HG03378 (cell line): ENCODE measurements around the gene WDR5.

Experiments
- ATAC-seq: cut with Tn5 transposase; IDR thresholded peaks from one replicate; pipeline ENCODE4 v1.9.1; 2021; ENCODE audit warnings: mild to moderate bottlenecking, moderate library complexity; ENCODE audit not compliant: unreplicated experiment

The WDR5 gene

DNA sequence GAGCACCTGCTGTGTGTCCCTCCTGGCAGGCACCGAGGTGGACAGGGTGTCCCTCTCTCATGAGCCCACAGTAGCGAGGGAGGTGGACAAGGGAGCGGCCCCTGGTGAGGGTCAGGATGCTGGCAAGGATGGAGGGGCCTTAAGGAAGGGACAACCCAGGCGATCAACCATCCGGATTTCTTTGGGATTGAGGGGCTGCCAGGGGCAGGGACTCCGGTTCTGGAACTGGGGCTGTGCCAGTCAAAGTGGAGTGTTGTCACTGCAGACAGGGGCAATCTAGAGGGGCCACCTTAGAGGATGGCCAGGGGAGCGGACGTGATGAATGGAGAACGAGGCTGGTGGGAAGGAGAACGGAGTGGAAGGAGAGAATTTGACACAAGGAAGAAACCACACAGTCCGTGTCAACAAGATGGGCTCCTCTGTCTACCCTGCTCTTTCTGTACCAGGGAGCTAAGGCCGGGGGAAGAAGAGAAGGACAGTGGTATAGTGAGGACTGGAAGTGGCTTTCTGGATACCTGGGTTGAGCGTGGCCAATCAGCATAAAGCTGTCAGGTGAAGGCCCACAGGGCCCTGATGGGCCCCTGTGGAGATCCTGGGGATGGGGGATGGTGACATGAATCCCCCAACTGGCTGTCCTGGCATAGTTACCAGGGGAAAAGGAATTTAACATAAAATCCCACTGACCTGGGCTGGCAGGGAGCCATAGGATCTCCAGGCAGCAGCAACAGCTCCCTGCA, 4.2 kb upstream of the WDR5 start:
- ATAC-seq, result no peak

DNA sequence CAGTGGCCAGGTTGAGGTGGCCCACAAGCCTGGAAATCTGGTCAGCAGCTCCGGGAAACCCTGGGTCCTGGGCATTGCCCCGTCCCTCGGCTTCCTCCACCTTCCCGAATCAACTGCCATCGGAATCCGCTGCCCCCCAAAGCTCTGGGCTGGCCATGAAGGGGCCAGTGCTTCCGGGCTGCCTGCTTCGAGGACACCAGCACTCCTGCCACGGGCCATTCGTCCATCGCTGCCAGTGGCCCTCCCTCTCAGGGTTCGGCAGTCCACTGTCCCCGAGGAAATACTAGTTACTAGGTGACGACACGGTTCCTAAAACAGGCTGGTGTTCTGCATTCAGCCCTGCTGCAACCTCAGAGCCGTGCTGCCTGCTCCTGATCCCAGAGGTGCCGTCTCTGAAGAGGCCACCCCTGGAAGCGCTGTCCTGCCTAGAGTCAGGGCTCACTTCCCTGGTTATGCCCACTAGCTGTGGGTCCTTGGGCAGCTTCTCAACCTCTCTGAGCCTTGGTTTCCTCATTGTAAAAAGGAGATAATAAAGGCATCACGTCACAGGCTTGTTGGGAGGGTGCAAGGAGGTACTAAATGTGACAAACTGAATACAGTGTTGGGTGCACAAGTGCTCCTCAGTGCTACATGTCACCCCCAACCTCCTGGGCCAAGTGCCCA, 3.5 kb upstream of the WDR5 start:
- no peak for ATAC-seq

DNA sequence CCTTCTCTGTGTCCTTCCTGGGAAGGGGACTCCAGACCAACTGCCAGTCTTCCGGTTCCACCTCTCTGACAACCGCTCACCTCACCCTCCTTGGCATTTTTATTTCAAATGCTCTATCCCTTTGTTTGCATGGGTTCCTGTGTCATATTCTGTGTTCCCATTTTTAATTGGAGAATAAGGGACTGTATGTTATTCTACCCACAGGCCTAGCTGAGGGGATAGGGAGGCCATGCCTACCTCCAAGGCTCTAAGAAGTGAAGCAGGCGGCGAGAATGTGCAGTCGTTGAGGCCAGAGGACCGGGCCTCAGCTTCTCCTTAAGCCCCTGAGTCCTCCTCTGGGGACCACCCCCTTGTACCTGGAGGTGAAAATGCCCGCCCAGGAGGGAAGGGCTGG, 936 bp upstream of the WDR5 start:
- ATAC-seq, result no peak

DNA sequence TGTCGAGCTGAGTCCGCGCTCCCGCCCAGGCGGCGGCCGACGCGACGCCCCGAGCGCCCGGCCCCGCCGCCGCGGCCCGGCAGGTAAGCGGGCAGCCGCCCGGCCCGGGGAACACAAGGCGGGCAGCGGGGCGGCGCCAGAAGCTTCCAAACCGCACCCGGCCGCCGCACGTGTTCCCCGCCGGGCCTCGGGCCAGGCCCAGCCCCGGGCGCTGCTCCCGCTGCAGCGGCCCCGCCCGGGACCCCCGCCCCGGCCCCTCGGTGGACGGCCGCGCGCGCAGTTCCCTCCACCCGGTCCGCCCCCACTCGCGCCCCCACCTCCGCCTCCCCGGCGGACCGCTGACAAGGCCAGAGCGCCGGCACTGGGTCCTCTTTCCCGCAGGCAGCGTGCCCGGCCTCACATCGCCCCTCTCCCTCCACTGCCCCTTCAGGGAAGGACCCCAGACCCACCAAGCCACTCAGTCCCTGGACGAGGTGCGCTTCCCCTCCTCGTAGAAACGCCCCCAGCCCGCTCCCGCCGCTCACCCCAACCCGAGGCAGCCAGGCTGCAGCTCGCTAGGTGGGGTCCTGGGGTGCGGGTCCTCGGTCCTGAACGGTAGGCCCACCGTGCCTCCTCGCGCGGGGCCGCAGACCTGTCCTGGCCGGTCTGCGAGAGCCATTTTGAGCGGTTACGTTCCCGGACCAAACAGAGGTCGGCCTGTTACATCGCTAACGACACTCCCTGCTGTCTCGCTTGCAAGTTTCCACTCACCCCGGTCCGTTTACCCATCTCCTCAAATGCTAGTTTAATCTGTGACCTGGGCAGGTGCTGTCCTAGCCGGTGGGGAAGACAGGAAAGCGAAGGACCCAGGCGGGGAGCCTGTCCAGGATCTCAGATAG, 475 bp downstream of the WDR5 start:
- no peak for ATAC-seq

DNA sequence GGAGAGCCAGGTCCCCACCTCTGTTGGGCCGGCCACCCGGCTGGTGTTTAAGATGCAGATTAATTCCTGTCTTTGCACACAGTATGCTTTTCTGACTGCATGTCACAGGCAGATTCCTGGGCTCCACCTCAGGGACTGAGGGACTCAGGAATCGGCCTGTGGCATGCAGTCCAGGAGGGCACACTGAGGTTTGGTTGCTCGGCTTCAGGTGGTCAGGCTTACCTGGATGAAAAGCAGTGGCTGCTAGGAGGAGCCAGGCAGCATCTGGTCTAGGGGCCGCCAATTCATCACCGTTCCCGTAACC, 1.1 kb downstream of the WDR5 start:
- ATAC-seq, result no peak

DNA sequence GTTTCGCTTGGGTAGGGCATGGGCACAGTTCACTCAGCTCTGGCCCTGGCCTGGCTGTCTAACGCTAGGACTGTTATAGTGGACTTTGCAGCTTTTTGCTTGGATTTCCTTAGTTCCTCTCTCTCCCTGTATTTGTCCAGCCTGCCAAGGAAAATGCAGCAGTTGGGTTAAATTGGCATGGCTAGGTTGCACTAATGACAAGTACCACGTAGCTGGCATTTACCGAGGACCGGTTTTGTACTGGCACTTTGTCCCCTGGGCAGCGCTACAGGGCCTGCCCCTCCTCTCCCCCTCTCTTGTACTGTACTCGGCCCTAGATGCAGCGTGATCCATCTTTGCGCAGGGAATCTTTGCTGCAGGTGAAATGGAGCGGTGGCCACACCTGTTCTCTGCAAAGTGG, 2.4 kb downstream of the WDR5 start:
- no peak for ATAC-seq

DNA sequence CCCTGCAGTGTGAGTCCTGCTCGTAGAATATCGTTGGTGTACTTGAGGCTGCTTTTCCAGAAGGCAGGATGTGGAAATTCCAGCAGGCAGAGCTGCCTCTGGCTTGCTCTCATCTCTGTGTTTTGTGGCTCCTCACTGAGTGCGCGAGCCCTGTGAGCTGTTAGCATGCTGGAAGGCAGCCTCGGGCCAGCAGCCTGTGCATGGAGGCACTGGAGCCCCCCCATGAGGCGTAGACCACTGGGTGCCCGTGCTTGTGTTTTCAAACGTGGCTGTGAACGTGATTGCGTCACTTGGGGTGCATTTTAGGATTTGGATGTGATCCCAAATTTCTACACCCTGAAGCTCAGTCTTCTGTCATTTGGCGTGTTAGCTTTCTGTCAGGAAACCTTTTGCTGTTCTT, 3.2 kb downstream of the WDR5 start:
- ATAC-seq, result no peak

DNA sequence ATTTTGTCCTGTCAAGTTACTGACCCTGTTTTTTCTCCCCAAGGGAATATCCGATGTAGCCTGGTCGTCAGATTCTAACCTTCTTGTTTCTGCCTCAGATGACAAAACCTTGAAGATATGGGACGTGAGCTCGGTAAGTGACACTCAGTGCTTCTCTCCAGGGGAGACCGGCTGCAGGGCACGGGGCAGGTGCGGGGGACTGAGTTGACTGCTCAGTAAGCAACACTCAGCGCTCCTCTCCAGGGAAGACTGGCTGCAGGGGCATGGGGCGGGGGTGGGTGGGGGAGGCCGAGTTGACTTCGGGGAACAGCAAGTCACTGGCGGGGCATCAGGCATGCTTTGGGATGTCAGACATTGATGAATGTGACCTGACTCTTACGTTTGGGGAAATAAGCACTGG, 6.0 kb downstream of the WDR5 start:
- ATAC-seq, result no peak

DNA sequence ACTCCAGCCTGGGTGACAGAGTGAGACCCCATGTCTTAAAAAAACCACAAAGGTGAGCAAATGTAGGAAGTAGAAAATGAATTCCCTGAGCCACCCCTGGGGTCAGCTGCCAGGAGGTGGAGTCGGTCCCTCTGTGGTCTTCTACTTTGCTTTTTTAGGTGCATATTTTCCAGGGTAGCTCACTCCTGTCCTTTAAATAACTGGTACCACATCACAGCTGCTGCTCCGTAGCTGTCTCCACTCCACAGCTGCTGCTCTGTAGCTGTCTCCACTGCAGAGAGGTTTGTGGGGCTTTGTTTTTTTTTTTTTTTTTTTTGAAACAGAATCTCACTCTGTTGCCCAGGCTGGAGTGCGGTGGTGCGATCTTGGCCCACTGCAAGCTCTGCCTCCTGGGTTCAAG, 8.9 kb downstream of the WDR5 start:
- ATAC-seq, result no peak

DNA sequence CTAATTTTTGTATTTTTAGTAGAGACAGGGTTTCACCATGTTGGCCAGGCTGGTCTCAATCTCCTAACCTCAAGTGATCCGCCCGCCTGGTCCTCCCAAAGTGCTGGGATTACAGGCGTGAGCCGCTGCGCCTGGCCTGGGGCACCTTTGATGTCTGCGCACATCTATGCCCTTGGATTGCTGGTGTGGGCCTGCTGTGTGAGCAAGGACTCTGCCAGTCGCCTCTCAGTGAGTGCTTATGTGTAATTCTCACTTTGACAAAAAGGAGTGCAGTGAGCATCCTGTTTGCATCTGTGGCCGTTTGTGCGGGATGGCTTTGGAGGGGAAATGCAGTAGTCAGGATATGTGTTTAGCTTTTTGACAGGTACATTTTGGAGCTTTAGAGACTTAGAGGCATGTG, 9.4 kb downstream of the WDR5 start:
- no peak for ATAC-seq

DNA sequence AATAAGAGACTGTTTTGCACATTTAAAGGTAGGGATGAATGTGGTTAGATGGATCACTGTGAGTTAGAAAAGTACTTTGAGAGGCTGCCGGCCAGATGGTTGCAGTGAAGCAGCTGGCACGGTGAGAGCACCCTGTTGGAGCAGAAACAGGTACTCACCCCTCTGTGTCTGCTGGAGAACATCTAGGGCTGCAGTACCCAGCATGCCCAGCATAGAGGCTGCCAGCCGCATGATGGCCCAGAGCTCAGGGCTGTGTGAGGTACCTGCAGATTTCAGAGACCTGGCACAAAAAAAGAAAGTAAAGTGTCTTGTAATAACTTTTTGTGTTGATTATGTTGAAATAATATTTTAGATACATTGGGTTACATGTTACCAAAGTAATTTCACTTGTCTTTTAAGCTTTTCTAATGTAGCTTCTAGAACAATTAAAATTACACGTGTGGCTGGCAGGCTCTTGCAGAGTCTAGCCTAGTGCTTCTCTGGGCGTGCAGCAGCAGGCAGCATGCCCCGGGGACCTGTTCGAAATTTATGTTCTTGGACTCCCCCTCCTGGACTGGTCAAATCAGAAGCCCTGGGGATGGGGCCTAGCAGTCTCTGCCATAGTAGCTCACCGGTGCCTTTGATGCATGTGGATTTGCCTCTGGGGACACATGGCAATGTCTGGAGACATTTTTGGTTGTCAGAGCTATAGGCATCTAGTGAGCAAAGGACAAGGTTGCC, 11.1 kb downstream of the WDR5 start:
- ATAC-seq, result no peak

DNA sequence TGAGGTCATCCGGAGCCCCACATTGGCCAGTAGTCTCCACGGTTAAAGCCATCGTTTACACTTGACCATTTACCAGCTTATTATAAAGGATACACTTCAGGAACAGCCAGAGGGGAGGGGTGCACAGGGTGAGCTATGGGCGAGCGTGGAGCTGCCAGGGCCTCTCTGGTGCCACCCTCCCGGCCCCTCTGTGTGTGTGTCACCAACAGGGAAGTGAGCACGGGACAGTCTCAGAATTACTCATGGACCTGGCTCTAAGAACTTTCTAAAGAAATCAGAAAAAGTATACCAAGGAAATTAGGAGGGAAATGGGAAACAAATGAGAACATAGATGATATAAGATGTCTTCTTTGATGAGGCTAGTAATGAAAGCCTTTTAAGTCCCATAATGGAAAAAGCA, 13.5 kb downstream of the WDR5 start:
- ATAC-seq, result no peak

DNA sequence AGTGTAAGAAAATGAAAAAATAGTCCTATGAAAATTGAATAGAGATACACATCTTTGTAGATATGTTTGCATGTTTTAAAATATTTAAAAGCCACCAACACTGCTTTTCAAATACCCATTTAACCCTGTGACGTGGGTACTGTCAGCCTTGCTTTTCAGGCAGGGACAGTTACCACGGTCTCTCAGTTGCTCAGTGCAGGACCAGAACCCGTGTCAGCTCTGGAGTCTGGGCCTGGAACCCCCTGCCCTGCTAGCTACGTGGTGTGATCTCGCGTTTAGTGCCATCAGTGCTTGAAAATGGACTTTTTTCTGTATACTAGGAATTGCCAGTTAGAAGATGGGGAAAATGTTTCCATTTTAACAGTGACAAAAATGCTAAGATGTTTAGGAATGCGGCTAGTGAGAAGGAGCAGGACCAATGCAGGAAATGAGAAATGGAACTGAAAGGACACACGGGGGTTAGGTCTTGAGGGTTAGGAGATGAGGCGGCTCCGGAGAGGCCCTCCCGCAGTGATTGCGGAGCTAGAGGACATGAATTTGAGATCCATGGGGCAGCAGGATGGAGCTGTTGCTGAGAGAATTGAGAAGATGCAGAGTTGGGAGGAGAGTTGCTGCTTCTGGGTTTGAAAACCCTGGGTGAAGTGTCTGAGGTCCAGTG, 14.8 kb downstream of the WDR5 start:
- no peak for ATAC-seq

DNA sequence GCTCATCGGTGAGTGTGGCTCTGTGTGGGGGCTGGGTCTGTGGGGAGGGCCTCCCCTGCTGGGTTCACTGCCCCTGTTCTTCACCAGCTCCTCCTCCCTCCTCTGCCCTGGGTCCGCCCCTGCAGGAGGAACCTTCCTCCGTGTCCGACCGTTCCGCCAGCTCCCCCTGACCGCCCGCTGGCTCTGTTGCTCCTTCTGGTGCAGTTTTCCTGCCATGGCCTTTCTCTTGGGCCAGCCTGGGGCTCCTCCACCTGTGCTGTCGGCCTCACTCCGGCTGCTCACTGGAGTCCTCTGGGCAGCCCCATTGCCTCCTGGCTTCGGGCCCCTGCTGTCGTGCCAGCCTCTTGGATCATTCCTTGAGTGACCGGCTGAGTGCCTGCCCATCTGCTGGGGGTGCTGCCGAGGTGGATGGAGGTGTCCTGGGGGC, 16.2 kb downstream of the WDR5 start:
- no peak for ATAC-seq

DNA sequence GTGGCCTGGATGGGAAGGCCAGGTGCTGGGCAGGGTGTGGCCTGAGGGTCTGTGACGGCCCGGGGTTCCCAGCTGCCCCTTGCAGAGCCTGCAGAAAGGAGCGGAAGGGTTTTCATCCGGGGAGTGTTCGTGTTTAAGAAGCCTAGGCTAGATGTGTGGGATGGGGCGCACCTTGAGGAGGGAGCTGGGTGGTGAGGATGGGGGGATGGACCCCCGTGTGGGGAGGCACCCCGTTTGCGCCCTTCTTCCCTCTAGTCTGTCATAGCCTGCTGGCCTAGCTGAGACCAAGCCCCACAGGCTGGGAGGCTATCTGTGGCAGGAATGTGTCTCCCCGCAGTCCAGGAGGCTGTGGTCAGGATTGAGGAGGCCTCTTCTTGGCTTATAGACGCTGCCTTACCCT, 16.6 kb downstream of the WDR5 start:
- no peak for ATAC-seq

DNA sequence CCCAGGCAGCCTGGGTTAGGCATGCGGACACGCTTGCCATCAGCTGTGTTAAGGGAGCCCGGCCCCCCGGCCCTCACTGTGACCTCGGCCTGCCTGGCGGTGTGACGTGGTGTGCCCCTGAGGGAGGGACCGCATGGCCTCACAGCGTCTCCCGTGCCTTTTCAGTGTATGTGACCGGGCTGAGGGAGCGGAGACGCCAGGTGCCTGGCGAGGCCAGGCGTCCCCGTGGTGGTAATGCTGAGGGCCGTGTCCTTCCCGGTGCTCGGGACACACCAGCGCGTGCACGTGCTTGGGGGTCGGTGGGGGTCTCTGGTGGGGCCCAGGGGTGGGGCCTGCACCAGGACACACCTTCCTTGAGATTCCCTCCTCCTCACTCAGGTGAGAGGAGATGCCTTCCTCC, 17.6 kb downstream of the WDR5 start:
- ATAC-seq, result no peak

DNA sequence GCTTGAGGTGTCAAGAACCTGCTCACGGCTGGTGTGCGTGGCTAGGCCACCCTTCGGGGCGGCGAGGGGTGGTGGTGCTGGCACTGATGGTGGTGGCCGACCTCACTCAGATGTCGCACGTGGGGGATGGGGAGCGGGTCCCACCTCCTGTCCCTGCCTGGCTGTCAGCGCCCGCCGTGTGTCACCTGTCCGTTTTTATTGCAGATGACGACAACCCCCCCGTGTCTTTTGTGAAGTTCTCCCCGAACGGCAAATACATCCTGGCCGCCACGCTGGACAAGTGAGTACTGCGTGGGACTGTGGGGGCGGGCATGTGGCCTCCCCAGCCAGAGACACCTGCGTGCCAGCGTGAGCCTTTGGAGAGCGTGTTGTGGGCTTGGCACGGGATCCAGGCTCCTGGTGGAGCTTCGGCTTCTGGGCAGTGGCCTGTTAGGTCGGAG, 18.4 kb downstream of the WDR5 start:
- ATAC-seq, result no peak

DNA sequence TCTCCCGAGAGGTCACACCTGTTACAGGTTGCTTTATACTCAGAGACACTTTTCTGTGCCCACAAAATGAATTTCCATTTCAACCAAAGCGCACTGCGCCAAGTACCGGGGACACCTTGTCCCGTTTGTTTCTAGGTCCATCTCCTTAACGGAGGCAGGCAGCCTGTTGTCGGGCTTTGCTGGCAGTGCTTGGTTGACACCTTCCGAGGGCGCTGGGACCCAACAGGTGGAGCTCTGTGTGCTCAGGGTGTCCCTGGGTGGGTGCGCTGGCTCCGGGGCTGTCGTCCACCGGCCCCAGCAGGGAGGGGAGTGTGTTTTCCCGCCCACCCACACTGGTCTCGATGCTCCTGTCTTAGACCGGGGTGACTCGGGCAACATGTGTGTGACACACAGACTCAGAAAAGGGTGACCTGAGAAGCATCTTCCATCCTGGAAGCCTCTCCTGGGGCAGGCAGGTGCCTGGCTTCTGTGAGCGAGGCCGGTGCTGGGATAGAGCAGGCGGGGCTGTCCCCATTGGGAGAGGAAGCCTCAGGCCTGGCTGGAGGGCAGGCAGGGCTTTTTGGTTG, 20.0 kb downstream of the WDR5 start:
- no peak for ATAC-seq

DNA sequence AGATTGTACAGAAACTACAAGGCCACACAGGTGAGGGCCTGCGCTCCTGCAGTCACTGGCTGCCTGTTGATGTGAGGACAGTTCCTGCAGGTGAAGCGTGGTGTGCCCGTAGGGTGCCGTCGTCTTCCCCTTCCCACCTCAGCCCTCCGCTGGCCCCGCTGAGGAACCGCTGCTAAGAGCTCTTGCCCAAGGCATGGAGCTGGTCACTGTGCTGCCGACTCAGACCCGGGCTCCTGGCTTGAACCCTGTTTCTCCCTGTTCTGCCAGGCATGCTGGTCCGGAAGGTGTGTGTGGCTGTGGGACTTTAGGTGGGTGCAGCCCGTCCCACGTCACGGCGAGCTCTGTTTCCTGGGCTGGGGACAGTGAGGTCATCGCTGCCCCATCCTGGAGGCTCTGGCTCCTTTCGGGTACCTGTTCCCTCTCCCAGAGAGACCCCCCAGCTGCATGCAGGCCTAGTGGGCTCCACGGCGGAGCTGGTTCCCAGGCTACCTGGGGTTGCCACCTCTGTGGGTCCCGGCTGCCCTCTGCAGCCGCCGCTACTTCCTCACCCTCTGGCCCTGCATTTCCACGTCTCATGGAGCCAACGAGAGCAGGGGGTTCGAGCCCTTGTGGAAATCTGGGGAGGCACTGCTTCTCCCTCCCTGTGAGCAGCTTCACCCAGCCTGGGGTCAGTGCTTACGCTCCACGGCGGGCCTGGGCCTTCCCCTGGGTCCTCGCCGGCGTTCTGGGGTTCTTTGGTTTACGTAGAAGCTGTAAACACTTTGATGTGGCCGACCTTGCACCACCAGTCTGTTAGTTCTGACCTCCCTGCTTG, 20.9 kb downstream of the WDR5 start:
- ATAC-seq, result no peak
